SH-SY5Y (cell line): ENCODE measurements around the gene ZNF333.

Experiments used
- GATA2 ChIP-seq: IDR thresholded peaks from 2 replicates; pipeline ENCODE4 v1.6.1; 2011; ENCODE audit warnings: mild to moderate bottlenecking, low read depth, low read length
- GATA3 ChIP-seq: IDR thresholded peaks from 2 replicates; pipeline ENCODE4 v1.6.1; 2011; ENCODE audit warnings: low read depth, mild to moderate bottlenecking, low read length, moderate library complexity

DNA sequence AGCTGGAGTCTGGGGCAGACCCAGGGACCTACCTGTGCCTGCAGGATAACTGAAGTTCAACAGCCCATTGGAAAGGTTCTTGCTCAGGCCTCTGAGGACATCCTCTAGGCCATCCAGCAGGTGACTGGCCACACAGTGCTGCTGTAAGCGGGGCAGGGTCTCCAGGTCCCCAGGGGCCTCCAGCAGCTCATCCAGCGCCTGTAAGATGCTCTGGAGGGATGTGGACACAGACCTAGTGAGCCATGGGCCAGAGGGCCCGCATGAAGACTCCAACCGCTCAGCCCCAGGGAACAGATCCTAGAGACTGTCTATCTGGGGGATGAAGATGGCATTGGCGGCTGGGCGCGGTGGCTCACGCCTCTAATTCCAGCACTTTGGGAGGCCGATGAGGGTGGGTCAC, 74.6 kb downstream of the ZNF333 start:
- TF ChIP-seq GATA3 (no peak), GATA2 (no peak)
